HCT116 (cell line): ENCODE data around the gene BCAR3.

Source experiments
- CTCF ChIP-seq, 3 experiments: fragments of 200-600 bp in 1 of 3; sonication (generic) in 1 of 3; IDR thresholded peaks in 2 of 3; conservative IDR thresholded peaks in 1 of 3; 2 replicates each; pipeline ENCODE4 v1.5.1; 2012 to 2017; ENCODE audit warnings: low read depth in 2 of 3, low read length in 2 of 3, antibody characterized with exemption in 1 of 3, borderline replicate concordance in 1 of 3, control low read depth in 1 of 3, mild to moderate bottlenecking in 1 of 3, mixed read lengths in 1 of 3, mixed run types in 1 of 3, moderate library complexity in 1 of 3; ENCODE audit not compliant: insufficient read depth in 1 of 3
- REST ChIP-seq: IDR thresholded peaks from 2 replicates; pipeline ENCODE4 v1.6.1; 2012; ENCODE audit warnings: low read depth

- TF ChIP-seq CTCF (IDR thresholded peaks at IDR 0.05 in 2 of 3, conservative IDR thresholded peaks at IDR 0.05 in 1 of 3; ENCODE audit: borderline replicate concordance in 1 of 3, insufficient read depth in 1 of 3, low read depth in 2 of 3, low read length in 2 of 3) (no peak), REST (no peak)
These were observed 148.8 kb downstream of the BCAR3 start for GRCh38 chr1:93532780-93533378.
